KMS-11 (cell line): Measurements from ENCODE around the gene UBXN1.

Source experiments
- H2AFZ ChIP-seq: fragments of 200-600 bp; sonication (generic); 2 replicates; pipeline ENCODE4 v1.6.1; 2016; ENCODE audit warnings: antibody characterized with exemption, mixed run types, low read depth
- H3K27ac ChIP-seq: fragments of 200-600 bp; sonication (generic); 2 replicates; pipeline ENCODE4 v1.6.1; 2016; ENCODE audit warnings: mild to moderate bottlenecking, mixed run types
- H3K27me3 ChIP-seq: fragments of 200-600 bp; sonication (generic); 2 replicates; pipeline ENCODE4 v1.6.1; 2017; ENCODE audit warnings: mild to moderate bottlenecking, low read depth, mixed run types, moderate library complexity; ENCODE audit not compliant: insufficient read depth
- H3K36me3 ChIP-seq: fragments of 200-600 bp; sonication (generic); 2 replicates; pipeline ENCODE4 v1.6.1; 2017; ENCODE audit warnings: mild to moderate bottlenecking, mixed run types; ENCODE audit not compliant: insufficient read depth
- H3K4me1 ChIP-seq: fragments of 200-600 bp; sonication (generic); 2 replicates; pipeline ENCODE4 v1.6.1; 2016; ENCODE audit warnings: mild to moderate bottlenecking, low read depth, mixed run types; ENCODE audit not compliant: poor library complexity, severe bottlenecking
- H3K4me2 ChIP-seq: fragments of 200-600 bp; sonication (generic); 2 replicates; pipeline ENCODE4 v1.7.0; 2016; ENCODE audit warnings: mild to moderate bottlenecking, mixed run types
- H3K4me3 ChIP-seq: fragments of 200-600 bp; sonication (generic); IDR thresholded peaks from 2 replicates; pipeline ENCODE4 v1.6.1; 2017; ENCODE audit warnings: low read depth, low read length, mixed read lengths; ENCODE audit not compliant: insufficient read depth
- H3K79me2 ChIP-seq: fragments of 200-600 bp; sonication (generic); 2 replicates; pipeline ENCODE4 v1.6.1; 2016; ENCODE audit warnings: low read depth, mixed run types; ENCODE audit not compliant: insufficient read depth
- H3K9ac ChIP-seq: fragments of 200-600 bp; sonication (generic); 2 replicates; pipeline ENCODE4 v1.6.1; 2016; ENCODE audit warnings: mild to moderate bottlenecking, mixed run types
- H4K20me1 ChIP-seq: fragments of 200-600 bp; sonication (generic); 2 replicates; pipeline ENCODE4 v1.6.1; 2016; ENCODE audit warnings: mild to moderate bottlenecking, mixed run types; ENCODE audit not compliant: insufficient read depth
- CTCF ChIP-seq: fragments of 200-600 bp; sonication (generic); conservative IDR thresholded peaks from 2 replicates; pipeline ENCODE4 v1.6.1; 2017; ENCODE audit warnings: low read depth, mild to moderate bottlenecking, antibody characterized with exemption, low read length, moderate library complexity, mixed read lengths

The UBXN1 gene

GRCh38 chr11:62646825-62647608, 31.9 kb downstream of the UBXN1 start:
- Histone ChIP-seq H3K4me2 (peak overlapping the region; percentile 47; the same call in 1 of the 2 replicates), H3K27ac (peak overlapping the region; percentile 32; the same call in 1 of the 2 replicates)

GRCh38 chr11:62645946-62646824, 32.7 kb downstream of the UBXN1 start, which contains the start of gene GANAB:
GANAB (minus strand) TSS chr11:62646613; CDS start chr11:62646599, 14 bp downstream.
- Histone ChIP-seq H3K4me1 (peaks cover 46% of the 10 kb centered on the region), H3K9ac (peak within 1 kb of the TSS; percentile 87), H3K4me3 (no peak within 1 kb of the TSS), H4K20me1 (no peaks in the 10 kb centered on the region), H3K36me3 (peaks cover 7% of the 10 kb centered on the region; the same call in 1 of the 2 replicates), H3K4me2 (peak within 1 kb of the TSS; percentile 86), H2AFZ (peak within 1 kb of the TSS; percentile 47), H3K27me3 (no peaks in the 10 kb centered on the region), H3K79me2 (peaks cover 62% of the 10 kb centered on the region), H3K27ac (peak within 1 kb of the TSS; percentile 80)
- no peak for TF ChIP-seq CTCF

More at GRCh38 chr11:62646825-62647608, 31.9 kb downstream of the UBXN1 start:
- no peak overlapping the region for H2AFZ ChIP-seq
- TF ChIP-seq CTCF, result no peak
- H3K4me1 ChIP-seq, result peaks cover 51% of the 10 kb centered on the region
- peaks cover 7% of the 10 kb centered on the region; the same call in 1 of the 2 replicates for H3K36me3 ChIP-seq
- no peaks in the 10 kb centered on the region for H3K27me3 ChIP-seq
- no peaks in the 10 kb centered on the region for H4K20me1 ChIP-seq
- no peak overlapping the region for H3K4me3 ChIP-seq
- no peak overlapping the region for H3K9ac ChIP-seq
- H3K79me2 ChIP-seq, result peaks cover 62% of the 10 kb centered on the region

- Histone ChIP-seq H3K27me3 (no peaks in the 10 kb centered on the region), H4K20me1 (no peaks in the 10 kb centered on the region), H3K4me3 (no peak overlapping the region), H3K4me2 (peak overlapping the region; percentile 86), H3K4me1 (peaks cover 43% of the 10 kb centered on the region), H2AFZ (peak overlapping the region; percentile 47; the same call in 1 of the 2 replicates), H3K27ac (peak overlapping the region; percentile 80), H3K9ac (peak overlapping the region; percentile 87; the same call in 1 of the 2 replicates), H3K36me3 (peaks cover 7% of the 10 kb centered on the region; the same call in 1 of the 2 replicates), H3K79me2 (peaks cover 62% of the 10 kb centered on the region)
- no peak for TF ChIP-seq CTCF
Observed at GRCh38 chr11:62645671-62645945, 33.3 kb downstream of the UBXN1 start.

GRCh38 chr11:62644220-62644619, 34.7 kb downstream of the UBXN1 start:
- no peak overlapping the region for H3K4me2 ChIP-seq
- H3K4me3 ChIP-seq, result no peak overlapping the region
- TF ChIP-seq CTCF, result no peak
- no peaks in the 10 kb centered on the region for H3K27me3 ChIP-seq
- H3K79me2 ChIP-seq, result peaks cover 57% of the 10 kb centered on the region
- H3K4me1 ChIP-seq, result peaks cover 42% of the 10 kb centered on the region
- H3K27ac ChIP-seq, result no peak overlapping the region
- H2AFZ ChIP-seq, result no peak overlapping the region
- no peak overlapping the region for H3K9ac ChIP-seq
- peaks cover 7% of the 10 kb centered on the region; the same call in 1 of the 2 replicates for H3K36me3 ChIP-seq
- no peaks in the 10 kb centered on the region for H4K20me1 ChIP-seq
